Smooth muscle cell (in vitro differentiated cells): Measurements from ENCODE around the gene INPP5D. TPM values are rescaled to one million over a fixed set of nuclear protein-coding genes. Genes with fewer than 3 reads are reported as not detected.

Experiments used
- DNase-seq: peaks from one replicate; lab custom pipeline; 2025; ENCODE audit not compliant: unreplicated experiment; lab: John Stamatoyannopoulos, UW
- H2AFZ ChIP-seq: fragments of 200-600 bp; sonication (generic); 2 replicates; pipeline ENCODE4 v1.6.0; 2016; ENCODE audit warnings: antibody characterized with exemption, low read depth, mild to moderate bottlenecking
- H3F3A ChIP-seq: fragments of 200-600 bp; sonication (generic); 2 replicates; pipeline ENCODE4 v1.6.0; 2017; ENCODE audit warnings: antibody characterized with exemption, low read depth
- H3K27ac ChIP-seq: fragments of 200-600 bp; sonication (generic); 2 replicates; pipeline ENCODE4 v1.5.1; 2016; ENCODE audit warnings: low read depth, mild to moderate bottlenecking
- H3K27me3 ChIP-seq: fragments of 200-600 bp; sonication (generic); 2 replicates; pipeline ENCODE4 v1.6.1; 2016; ENCODE audit warnings: low read depth, mild to moderate bottlenecking
- H3K36me3 ChIP-seq: fragments of 200-600 bp; sonication (generic); 2 replicates; pipeline ENCODE4 v1.5.1; 2016; ENCODE audit warnings: low read depth
- H3K4me1 ChIP-seq: fragments of 200-600 bp; sonication (generic); 2 replicates; pipeline ENCODE4 v1.5.1; 2016; ENCODE audit warnings: low read depth
- H3K4me2 ChIP-seq: fragments of 200-600 bp; sonication (generic); 2 replicates; pipeline ENCODE4 v1.6.0; 2016; ENCODE audit warnings: mild to moderate bottlenecking
- H3K4me3 ChIP-seq: fragments of 200-600 bp; sonication (generic); 2 replicates; pipeline ENCODE4 v1.5.1; 2016; ENCODE audit warnings: mild to moderate bottlenecking
- H3K79me2 ChIP-seq: fragments of 200-600 bp; sonication (generic); 2 replicates; pipeline ENCODE4 v1.6.0; 2016; ENCODE audit warnings: low read depth, mild to moderate bottlenecking
- H3K9ac ChIP-seq: fragments of 200-600 bp; sonication (generic); 2 replicates; pipeline ENCODE4 v1.6.0; 2016; ENCODE audit warnings: low read depth
- H3K9me3 ChIP-seq: fragments of 200-600 bp; sonication (generic); replicated peaks from 2 replicates; pipeline ENCODE4 v1.5.1; 2016; ENCODE audit warnings: low read depth
- H4K20me1 ChIP-seq: fragments of 200-600 bp; sonication (generic); 2 replicates; pipeline ENCODE4 v1.6.0; 2016; ENCODE audit warnings: low read depth
- WGBS: methylation state at CpG from one replicate; pipeline ENCODE4 v1.1.7; 2016; ENCODE audit warnings: low lambda C conversion rate; 5-methylcytosine and 5-hydroxymethylcytosine counted together
- polyA plus RNA-seq: library from polyadenylated mRNA; unstranded; fragments of >200 nt; fragmentation: Nextera tagmentation; extraction: Ambion mirVana; gene quantifications from 2 replicates; pipeline ENCODE4 v1.2.1, GENCODE V29; 2016
- total RNA-seq: library from RNA; depleted of rRNA; stranded (reverse); fragments of >200 nt; gene quantifications from 2 replicates; pipeline ENCODE4 v1.2.3, GENCODE V29; 2014
- TF ChIP-seq, protein P1 (sequence below): fragments of 200-600 bp; sonication (generic); IDR thresholded peaks from 2 replicates; pipeline ENCODE4 v1.5.1; 2017; ENCODE audit warnings: borderline replicate concordance, mild to moderate bottlenecking, antibody characterized with exemption; ENCODE audit not compliant: insufficient read depth, poor library complexity, severe bottlenecking

INPP5D gene
- total and polyA plus RNA-seq, 2 experiments from 2014 or later, result 5.6 to 17.8 TPM

DNA sequence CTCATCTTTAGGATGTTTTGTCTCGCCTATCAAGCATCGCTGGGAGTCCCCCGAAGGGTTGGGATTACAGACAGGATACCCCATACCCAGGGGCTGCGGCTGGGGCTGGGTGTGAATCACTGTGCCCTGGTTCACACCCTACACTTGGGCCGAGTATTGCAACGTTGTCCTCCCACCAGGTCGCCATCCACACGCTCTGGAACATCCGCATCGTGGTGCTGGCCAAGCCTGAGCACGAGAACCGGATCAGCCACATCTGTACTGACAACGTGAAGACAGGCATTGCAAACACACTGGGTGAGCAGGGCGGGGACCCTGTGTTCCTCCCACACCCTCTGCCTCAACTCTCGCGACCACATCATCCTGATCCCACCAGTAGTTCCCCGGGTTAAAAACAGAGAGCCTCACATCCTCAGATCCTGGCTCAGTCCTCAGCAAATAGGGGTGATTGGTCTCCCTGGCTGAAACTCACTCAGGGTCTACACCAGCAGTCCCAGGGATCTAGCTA lies 104.0 kb downstream of the INPP5D start:
- Histone ChIP-seq H3K9ac (no peak overlapping the region), H3K4me1 (no peaks in the 10 kb centered on the region), H3K4me3 (no peak overlapping the region), H3K79me2 (no peaks in the 10 kb centered on the region), H3K36me3 (no peaks in the 10 kb centered on the region), H3K4me2 (no peak overlapping the region), H3F3A (no peaks in the 10 kb centered on the region), H3K9me3 (no peaks in the 10 kb centered on the region), H2AFZ (no peak overlapping the region), H4K20me1 (no peaks in the 10 kb centered on the region), H3K27ac (no peak overlapping the region), H3K27me3 (no peaks in the 10 kb centered on the region)
- no peak for DNase-seq
- TF ChIP-seq, protein P1, sequence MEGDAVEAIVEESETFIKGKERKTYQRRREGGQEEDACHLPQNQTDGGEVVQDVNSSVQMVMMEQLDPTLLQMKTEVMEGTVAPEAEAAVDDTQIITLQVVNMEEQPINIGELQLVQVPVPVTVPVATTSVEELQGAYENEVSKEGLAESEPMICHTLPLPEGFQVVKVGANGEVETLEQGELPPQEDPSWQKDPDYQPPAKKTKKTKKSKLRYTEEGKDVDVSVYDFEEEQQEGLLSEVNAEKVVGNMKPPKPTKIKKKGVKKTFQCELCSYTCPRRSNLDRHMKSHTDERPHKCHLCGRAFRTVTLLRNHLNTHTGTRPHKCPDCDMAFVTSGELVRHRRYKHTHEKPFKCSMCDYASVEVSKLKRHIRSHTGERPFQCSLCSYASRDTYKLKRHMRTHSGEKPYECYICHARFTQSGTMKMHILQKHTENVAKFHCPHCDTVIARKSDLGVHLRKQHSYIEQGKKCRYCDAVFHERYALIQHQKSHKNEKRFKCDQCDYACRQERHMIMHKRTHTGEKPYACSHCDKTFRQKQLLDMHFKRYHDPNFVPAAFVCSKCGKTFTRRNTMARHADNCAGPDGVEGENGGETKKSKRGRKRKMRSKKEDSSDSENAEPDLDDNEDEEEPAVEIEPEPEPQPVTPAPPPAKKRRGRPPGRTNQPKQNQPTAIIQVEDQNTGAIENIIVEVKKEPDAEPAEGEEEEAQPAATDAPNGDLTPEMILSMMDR, result no peak
- WGBS, result 91% methylated on average over 17 of the region's 17 CpGs

DNA sequence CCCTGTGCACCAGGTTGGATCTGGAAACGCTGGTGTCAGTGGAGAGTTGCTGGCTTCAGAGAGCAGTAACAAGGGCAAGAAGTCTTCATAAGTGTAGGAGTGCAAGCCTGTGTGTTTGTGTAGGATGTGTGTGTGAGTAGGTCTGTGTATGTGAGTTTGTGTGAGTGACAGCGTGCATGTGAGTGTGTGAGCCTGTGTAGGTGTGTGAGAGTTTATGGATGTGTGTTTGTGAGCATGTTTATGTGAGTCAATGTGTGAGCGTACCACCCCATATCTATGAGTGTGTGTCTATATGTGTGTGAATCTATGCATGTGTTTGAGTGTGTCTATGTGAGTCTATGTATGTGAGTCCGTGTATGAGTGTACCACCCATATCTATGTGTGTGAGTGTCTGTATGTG lies 104.8 kb downstream of the INPP5D start:
- H3K9ac ChIP-seq, result no peak overlapping the region
- no peaks in the 10 kb centered on the region for H3K27me3 ChIP-seq
- H3K36me3 ChIP-seq, result no peaks in the 10 kb centered on the region
- H3K4me1 ChIP-seq, result no peaks in the 10 kb centered on the region
- H3K79me2 ChIP-seq, result no peaks in the 10 kb centered on the region
- TF ChIP-seq, protein P1, result no peak
- H3F3A ChIP-seq, result no peaks in the 10 kb centered on the region
- no peak overlapping the region for H2AFZ ChIP-seq
- no peak overlapping the region for H3K4me2 ChIP-seq
- no peak overlapping the region for H3K27ac ChIP-seq
- no peaks in the 10 kb centered on the region for H4K20me1 ChIP-seq
- no peaks in the 10 kb centered on the region for H3K9me3 ChIP-seq
- DNase-seq, result no peak
- WGBS, result 95% methylated on average over 4 of the region's 4 CpGs
- H3K4me3 ChIP-seq, result no peak overlapping the region

GRCh38 chr2:233165543-233165894 lies 105.4 kb downstream of the INPP5D start:
- no peak overlapping the region for H2AFZ ChIP-seq
- H3K9me3 ChIP-seq, result no peaks in the 10 kb centered on the region
- DNase-seq, result no peak
- no peaks in the 10 kb centered on the region for H3K79me2 ChIP-seq
- H3K4me2 ChIP-seq, result no peak overlapping the region
- H3K27ac ChIP-seq, result no peak overlapping the region
- no peak overlapping the region for H3K4me3 ChIP-seq
- TF ChIP-seq, protein P1, result no peak
- H3K36me3 ChIP-seq, result no peaks in the 10 kb centered on the region
- H3K4me1 ChIP-seq, result no peaks in the 10 kb centered on the region
- H4K20me1 ChIP-seq, result no peaks in the 10 kb centered on the region
- WGBS, result 88% methylated on average over 4 of the region's 4 CpGs
- H3K27me3 ChIP-seq, result no peaks in the 10 kb centered on the region
- H3F3A ChIP-seq, result no peaks in the 10 kb centered on the region
- H3K9ac ChIP-seq, result no peak overlapping the region

DNA sequence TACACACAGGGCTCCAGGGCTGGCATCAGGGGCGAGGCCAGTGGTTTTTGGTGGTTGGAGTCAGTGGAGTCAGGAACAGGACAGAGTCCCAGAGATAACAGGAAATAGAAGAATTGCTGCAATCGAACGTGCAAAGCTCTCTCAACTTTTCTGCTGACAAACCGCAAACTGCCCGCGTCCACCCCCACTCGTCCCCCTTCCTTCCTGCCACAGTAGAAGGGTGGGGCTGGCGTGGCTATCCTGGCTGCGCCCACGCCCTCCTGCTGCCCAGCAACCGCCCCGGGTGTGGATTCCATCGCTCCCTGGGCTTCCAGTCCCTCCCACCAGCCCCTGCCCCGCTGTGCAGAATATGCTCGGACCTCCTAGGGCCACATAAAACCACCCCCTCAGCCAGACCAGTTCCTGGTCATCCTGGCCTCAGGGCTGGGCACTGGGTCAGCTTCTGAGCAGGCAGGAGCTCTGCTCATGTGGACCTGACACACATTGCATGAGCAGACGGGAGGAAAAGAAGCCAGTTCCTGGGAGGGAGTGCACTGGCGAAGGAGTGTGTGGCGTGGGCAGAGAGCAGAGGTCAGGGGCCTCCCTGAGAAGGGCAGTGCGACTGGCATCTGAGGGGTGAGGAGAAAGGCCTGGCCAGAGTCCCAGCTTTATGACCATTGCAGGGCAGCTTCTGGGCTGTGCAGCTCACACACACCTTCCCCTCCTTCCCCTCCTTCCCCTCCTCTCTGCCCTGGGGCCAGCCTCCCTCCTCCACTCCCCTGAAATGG lies 105.9 kb downstream of the INPP5D start:
- H2AFZ ChIP-seq, result no peak overlapping the region
- H3K36me3 ChIP-seq, result no peaks in the 10 kb centered on the region
- H3K27ac ChIP-seq, result no peak overlapping the region
- H3K79me2 ChIP-seq, result no peaks in the 10 kb centered on the region
- no peaks in the 10 kb centered on the region for H3K9me3 ChIP-seq
- TF ChIP-seq, protein P1, result no peak
- H3K4me2 ChIP-seq, result peak overlapping the region; percentile 22
- no peak for DNase-seq
- H3K4me1 ChIP-seq, result no peaks in the 10 kb centered on the region
- no peaks in the 10 kb centered on the region for H3K27me3 ChIP-seq
- no peak overlapping the region for H3K9ac ChIP-seq
- H3K4me3 ChIP-seq, result no peak overlapping the region
- H4K20me1 ChIP-seq, result no peaks in the 10 kb centered on the region
- WGBS, result 69% methylated on average over 19 of the region's 19 CpGs
- no peaks in the 10 kb centered on the region for H3F3A ChIP-seq
